ENCODE data around the gene TET1.
"Not testable (repeated sequence)": the region's sequence is repeated elsewhere in the genome, so short reads cannot be mapped to it uniquely, and the experiment has no call there.

Gene TET1

DNA sequence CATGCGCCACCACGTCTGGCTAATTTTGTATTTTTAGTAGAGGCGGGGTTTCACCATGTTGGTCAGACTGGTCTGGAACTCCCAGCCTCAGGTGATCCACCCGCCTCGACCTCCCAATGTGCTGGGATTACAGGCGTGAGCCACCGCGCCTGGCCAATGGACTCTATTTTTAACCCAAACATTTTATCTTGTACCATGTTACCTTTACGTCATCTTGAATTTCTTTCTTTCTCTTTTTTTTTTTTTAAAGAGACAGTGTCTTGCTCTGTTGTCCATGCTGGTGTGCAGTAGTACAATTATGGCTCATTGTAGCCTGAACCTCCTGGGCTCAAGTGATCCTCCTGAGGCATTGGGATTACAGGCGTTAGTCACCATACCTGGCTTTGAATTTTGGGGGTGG, 57.6 kb downstream of the TET1 start:
- DNase-seq = not testable (repeated sequence)

- DNase-seq = no peak
These were observed 58.1 kb downstream of the TET1 start for GRCh38 chr10:68618234-68618633.

DNA sequence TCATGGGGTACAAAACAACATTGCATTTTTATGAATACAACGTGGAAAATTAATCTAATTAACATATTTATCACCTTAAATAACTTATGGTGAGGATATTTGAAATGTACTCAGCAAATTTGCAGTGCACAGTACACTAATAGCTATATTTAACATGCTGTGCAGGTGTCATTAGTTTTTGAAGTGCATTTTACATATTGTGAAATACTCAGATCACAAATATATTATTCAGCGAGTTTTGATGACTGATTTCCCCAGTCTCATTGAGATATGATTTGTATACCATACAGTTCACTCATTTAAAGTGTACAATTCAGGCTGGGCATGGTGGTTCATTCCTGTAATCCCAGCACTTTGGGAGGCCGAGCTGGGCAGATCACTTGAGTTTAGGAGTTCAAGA, 59.5 kb downstream of the TET1 start:
- DNase-seq = no peak

DNA sequence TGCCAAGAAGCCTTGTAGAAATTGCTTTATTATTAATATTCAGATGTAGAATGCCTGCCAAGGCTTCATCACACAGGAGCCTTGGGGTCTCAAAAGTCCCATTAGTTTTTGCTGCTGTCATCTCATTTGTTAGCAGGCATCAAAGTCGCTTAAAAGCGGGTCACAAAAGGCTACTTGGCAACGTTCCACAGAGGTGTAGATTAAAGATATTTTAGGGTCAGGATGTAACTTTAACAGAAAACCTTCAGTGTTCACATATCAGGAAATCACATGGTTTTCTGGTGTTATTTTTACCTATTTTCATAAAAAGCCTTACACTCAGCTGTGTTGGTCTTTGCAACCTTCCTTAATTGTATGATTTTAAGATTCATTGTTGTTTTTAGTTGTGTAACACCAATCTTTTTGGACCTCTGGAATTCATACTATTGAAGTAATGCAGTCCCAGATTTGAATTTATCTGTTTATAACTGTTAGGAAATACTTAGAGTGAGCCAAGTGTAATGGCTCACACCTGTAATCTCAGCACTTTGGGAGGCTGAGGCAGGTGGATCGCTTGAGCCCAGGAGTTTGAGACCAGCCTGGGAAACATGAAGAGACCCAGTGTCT, 65.3 kb downstream of the TET1 start:
- DNase-seq = no peak

GRCh38 chr10:68628576-68629127, 68.5 kb downstream of the TET1 start:
- no peak for DNase-seq

DNA sequence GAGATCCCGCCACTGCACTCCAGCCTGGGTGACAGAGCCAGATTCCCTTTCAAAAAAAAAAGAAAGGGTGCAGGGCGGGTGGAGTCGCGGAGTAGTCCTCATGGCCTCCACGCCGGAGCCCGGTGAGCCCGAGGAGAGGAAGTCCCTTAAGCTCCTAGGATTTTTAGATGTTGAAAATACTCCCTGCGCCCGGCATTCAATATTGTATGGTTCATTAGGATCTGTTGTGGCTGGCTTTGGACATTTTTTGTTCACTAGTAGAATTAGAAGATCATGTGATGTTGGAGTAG, 72.1 kb downstream of the TET1 start:
- not testable (repeated sequence) for DNase-seq

DNA sequence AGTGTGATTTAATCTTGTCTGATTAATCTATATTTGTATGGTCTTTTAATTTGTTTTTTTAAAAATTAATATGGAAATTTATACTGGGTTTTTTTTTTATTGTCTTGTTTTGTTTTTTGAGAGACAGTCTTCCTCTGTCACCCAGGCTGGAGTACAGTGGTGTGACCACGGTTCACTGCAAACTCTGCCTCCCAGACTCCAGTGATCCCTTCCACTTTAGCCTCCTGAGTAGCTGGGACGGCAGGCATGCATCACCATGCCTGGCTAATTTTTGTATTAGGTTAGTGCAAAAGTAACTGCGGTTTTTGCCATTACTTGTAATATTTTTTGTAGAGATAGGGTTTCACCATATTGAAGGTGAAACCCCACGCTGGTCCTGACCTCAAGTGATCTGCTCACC, 73.1 kb downstream of the TET1 start:
- no peak for DNase-seq

GRCh38 chr10:68633816-68634466, 73.8 kb downstream of the TET1 start:
- no peak for DNase-seq

- DNase-seq = no peak
These were observed 76.2 kb downstream of the TET1 start for GRCh38 chr10:68636335-68636734.

GRCh38 chr10:68643550-68643949, 83.4 kb downstream of the TET1 start:
- not testable (repeated sequence) for DNase-seq

DNA sequence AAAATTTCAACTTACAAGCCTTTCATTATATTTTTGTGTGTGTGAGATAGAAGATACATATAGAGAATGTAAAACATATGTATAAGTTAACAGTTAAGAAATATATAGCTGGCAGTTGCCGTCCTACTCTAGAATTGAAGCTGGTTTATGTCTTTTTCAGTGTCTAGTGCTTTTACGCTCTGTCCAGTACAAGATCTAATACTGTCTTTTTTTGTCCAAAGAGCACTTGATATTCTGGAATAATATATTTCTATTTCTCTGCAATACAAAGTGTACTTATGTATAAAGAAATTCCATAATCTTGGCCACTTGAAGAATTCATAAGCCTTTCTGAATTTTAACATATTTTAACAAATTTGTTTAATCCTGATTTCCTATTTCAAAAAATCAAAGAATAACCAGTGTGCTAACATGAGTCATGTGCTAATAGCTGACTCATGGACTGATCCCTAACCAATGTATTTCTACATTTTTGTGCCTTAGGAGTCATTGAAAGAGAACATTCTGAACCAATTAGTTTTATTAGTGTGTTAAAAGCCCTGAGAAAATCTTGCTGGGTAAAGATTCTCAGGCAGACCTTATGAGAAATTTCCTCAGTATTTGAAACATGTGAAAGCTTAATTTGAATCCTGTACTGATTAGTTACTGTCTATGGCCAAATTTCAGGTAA, 87.7 kb downstream of the TET1 start:
- no peak for DNase-seq

DNA sequence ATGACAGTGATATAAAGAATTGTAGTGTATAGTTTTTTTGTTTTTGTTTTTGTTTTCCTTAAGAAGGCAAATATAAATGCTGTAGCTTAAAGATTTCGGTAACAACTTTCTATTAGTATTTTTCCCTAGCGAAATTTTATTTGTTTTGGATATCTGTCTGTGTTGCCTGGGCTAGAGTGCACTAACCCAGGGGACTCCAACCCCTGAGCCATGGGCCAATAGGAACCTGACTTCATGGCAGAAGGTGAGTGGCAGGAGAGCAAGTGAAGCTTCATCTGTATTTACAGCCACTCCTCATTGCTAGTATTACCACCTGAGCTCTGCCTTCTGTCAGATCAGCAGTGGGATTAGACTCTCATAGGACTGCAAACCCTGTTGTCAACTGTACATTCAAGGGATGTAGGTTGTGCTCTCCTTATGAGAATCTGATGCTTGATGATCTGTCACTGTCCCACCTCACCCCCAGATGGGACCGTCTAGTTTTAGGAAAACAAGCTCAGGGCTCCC, 95.5 kb downstream of the TET1 start:
- DNase-seq = no peak

- DNase-seq = no peak
These were observed 105.7 kb downstream of the TET1 start for GRCh38 chr10:68665841-68666240.

- DNase-seq = no peak
These were observed 106.2 kb downstream of the TET1 start for GRCh38 chr10:68666280-68666760.

DNA sequence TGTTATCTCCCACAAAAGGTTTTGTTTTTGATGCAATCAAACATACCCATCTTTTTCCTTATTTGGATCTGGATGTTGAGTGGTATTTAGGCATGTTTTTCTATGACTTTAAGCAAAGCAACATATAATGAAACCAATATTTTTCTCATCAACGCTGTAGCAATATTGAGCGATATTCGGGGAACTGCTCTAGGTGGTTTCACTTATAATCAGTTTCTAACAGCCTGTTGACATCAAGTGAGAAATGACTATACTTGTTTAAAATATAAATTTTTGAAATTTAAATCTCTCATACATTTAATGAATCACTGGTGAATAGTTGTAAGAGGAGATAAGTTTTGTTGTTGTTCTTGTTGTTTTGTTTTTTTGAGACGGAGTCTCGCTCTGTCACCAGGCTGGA, 108.1 kb downstream of the TET1 start:
- no peak for DNase-seq

DNA sequence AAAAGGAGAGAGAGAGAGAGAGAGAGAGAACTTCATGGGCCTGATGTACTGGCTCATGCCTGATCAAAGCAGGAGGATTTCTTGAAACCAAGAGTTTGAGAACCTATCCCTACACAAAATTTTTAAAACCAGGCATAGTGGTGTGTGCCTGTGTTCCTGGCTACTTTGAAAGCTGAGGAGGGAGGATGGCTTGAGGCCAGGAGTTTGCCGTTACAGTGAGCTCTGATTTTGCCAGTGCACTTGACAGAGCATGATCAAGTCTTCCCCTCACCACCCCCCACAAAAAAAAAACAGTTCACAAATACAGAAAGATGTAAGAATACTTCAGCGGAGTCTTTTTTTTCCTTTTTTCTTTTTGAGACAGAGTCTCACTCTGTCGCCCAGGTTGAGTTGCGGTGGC, 108.8 kb downstream of the TET1 start:
- no peak for DNase-seq

DNA sequence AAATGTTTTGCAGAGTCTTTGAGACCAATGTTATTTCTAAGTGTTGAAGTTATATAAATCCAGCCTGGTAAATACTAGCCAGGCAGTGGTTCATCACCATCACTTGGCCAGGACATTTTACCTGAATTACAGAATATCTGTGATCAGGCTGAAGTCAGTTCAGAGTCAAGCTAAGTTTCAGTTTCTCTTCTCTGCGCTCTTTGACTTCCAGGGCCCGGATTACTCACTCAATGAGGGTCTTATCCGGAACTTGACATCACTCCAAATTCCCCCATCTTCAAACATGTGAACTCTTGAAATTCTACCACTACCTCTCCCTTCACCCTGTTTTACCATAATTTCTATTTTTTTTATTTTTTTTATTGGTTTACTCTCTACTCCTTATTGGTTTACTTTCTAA, 124.3 kb downstream of the TET1 start:
- DNase-seq = no peak

DNA sequence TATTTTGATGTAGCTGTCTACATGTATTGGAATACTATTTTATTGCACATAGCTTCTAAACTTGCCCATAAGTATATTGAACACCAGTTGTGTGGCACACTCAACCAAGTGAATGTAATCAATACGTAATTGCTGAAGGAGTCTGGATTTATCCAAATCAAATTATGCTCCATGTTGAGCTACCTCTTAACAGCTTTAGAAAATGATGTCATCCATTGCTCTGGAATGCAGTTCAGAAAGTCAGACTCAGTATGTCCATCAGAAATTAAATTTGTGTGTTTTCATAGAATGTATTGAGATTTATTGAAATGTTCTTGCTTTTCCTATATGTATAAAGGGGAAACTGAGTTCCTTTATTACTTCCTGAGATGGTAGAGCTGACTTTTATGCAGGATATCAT, 135.9 kb downstream of the TET1 start:
- no peak for DNase-seq

- DNase-seq = no peak
These were observed 137.0 kb downstream of the TET1 start for GRCh38 chr10:68697106-68697505.

DNA sequence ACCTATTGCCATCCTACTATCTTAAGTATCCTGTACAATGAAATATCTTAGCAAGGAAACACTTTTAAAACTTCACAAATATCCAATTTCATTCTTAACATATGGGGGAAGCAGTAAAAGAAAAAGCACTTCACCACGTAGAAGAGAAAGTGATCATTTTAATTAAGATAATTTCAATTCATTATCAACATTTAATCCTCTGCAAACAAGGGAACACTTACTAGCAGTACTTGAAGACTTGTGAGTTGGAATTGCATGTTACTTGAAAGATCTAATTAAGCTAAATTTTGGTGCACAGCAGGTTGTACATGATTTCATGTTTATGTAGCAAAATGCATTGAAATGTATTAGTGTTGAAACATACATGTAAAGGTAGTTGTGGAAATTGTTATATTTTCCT, 140.1 kb downstream of the TET1 start:
- DNase-seq = no peak

DNA sequence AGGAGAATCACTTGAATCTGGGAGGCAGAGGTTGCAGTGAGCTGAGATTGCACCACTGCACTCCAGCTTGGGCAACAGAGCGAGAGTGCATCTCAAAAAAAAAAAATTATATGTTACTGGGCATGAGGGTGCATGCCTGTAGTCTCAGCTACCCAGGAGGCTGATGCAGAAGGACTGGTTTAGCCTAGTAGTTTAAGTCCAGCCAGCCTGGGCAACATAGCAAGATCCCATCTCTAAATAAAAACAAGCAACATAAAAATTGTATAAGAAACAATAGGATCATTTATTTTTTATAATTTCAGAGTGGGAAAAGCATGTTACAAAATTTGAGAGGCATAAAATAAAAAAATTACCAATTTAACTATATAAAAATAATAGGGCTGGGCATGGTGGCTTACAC, 145.4 kb downstream of the TET1 start:
- no peak for DNase-seq

DNA sequence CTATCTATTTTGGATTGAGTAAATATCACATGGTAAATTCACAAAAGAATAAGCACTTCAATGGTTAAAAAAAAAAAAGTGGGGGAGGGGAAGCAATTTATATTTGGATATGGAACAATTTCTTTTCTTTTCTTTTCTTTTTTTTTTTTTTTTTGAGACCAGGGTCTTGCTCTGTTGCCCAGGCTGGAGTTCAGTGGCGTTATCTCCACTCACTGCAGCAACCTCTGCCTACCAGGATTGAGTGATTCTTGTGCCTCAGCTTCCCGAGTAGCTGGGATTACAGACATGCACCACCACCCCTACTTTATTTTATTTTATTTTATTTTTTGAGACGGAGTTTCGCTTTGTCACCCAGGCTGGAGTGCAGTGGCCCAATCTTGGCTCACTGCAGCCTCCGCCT, 148.8 kb downstream of the TET1 start:
- not testable (repeated sequence) for DNase-seq

DNA sequence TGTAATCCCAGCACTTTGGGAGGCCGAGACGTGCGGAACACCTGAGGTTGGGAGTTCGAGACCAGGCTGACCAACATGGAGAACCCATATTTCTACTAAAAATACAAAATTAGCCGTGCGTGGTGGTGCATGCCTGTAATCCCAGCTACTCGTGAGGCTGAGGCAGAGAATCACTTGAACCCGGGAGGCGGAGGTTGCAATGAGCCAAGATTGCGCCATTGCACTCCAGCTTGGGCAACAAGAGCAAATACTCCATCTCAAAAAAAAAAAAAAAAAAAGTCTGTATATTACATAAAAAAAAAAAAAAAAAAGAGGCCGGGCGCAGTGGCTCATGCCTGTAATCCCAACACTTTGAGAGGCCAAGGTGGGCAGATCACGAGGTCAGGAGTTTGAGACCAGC, 152.9 kb downstream of the TET1 start:
- DNase-seq = not testable (repeated sequence)

DNA sequence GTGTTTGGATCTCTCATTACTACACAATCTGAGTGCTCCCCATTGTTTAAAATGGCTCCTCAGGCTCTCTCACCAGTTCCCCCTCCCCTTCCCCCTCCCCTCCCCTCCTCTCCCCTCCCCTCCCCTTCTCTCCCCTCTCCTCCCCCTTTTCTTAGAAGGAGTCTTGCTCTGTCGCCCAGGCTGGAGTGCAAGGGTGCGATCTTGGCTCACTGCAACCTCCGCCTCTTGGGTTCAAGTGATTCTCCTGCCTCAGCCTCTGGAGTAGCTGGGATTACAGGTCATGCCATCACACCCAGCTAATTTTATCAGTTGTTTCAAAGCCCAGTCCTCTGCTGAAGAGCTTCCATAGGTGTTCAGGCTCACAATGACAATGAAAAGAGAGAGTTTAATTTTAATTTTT, 157.3 kb downstream of the TET1 start:
- no peak for DNase-seq

All from activated CD4-positive, alpha-beta T cell treated with anti-CD3 and anti-CD28 coated beads for 4 hours (primary cell).